HepG2 (cell line): ENCODE results near the gene PPP2R5C. TPM values are rescaled to one million over a fixed set of nuclear protein-coding genes. Genes with fewer than 3 reads are reported as not detected.

Experiments used
- HMGA1 ChIP-seq: sonication (generic); formaldehyde crosslinking; conservative IDR thresholded peaks from 2 replicates; pipeline ENCODE4 v1.4.0; 2020; ENCODE audit warnings: missing genetic modification reagents
- HNRNPLL ChIP-seq: fragments of 200-400 bp; formaldehyde crosslinking; IDR thresholded peaks from 2 replicates; pipeline ENCODE4 v1.6.1; 2017; ENCODE audit warnings: mild to moderate bottlenecking, low read depth, low read length; ENCODE audit not compliant: poor library complexity, severe bottlenecking
- ISL2 ChIP-seq: sonication (generic); formaldehyde crosslinking; IDR thresholded peaks from 2 replicates; pipeline ENCODE4 v1.5.0; 2020; ENCODE audit warnings: missing genetic modification reagents
- JUN ChIP-seq: sonication (generic); formaldehyde crosslinking; IDR thresholded peaks from 2 replicates; pipeline ENCODE4 v1.4.0; 2020; ENCODE audit warnings: mild to moderate bottlenecking, missing genetic modification reagents
- MIER3 ChIP-seq: IDR thresholded peaks from 2 replicates; pipeline ENCODE4 v1.6.1; 2016; ENCODE audit warnings: missing compliant biosample characterization, borderline replicate concordance
- SIX4 ChIP-seq: sonication (generic); formaldehyde crosslinking; IDR thresholded peaks from 2 replicates; pipeline ENCODE4 v1.4.0; 2020; ENCODE audit warnings: missing genetic modification reagents
- STAG1 ChIP-seq: sonication (generic); formaldehyde crosslinking; IDR thresholded peaks from 2 replicates; pipeline ENCODE4 v1.4.0; 2020; ENCODE audit warnings: missing genetic modification reagents
- TP53 ChIP-seq: sonication (generic); formaldehyde crosslinking; conservative IDR thresholded peaks from 2 replicates; pipeline ENCODE4 v1.4.0; 2020; ENCODE audit warnings: missing genetic modification reagents
- ZBTB7B ChIP-seq: sonication (generic); formaldehyde crosslinking; IDR thresholded peaks from 2 replicates; pipeline ENCODE4 v1.4.0; 2020; ENCODE audit warnings: missing genetic modification reagents
- ZNF501 ChIP-seq: sonication (generic); formaldehyde crosslinking; IDR thresholded peaks from 2 replicates; pipeline ENCODE4 v1.5.1; 2020; ENCODE audit warnings: mild to moderate bottlenecking, moderate library complexity, missing genetic modification reagents
- polyA plus RNA-seq, 8 experiments: library from polyadenylated mRNA; depleted of rRNA in 3 of 8; stranded (reverse) in 7 of 8; unstranded in 1 of 8; fragments of >200 nt; fragmentation: Illumina TruSeq in 4 of 8; extraction: Trizol in 4 of 8; gene quantifications; 2 replicates each; pipeline versions ENCODE4 v1.2.1 to v1.2.3, GENCODE V29; 2011 to 2016; ENCODE audit warnings: low read depth in 4 of 8, missing spikeins in 1 of 8, mixed read lengths in 1 of 8; ENCODE audit not compliant: insufficient read depth in 1 of 8
- total RNA-seq, 5 experiments: library from RNA; depleted of rRNA; stranded (reverse); fragments of >200 nt; fragmentation: Illumina TruSeq; extraction: Trizol; gene quantifications; 2 replicates each; pipeline ENCODE4 v1.2.3, GENCODE V29; 2016; ENCODE audit warnings: low read depth in 1 of 5
- TF ChIP-seq, protein P1 (sequence below), 2 experiments: sonication (generic) in 1 of 2; formaldehyde crosslinking in 1 of 2; IDR thresholded peaks; 2 replicates each; pipeline versions ENCODE4 v1.4.0 to v1.6.1; 2018 to 2020; ENCODE audit warnings: missing genetic modification reagents in 2 of 2, borderline replicate concordance in 1 of 2, low read depth in 1 of 2, mild to moderate bottlenecking in 1 of 2, missing biosample characterization in 1 of 2
- TF ChIP-seq, protein P2 (sequence below): sonication (generic); formaldehyde crosslinking; IDR thresholded peaks from 2 replicates; pipeline ENCODE4 v1.4.0; 2020; ENCODE audit warnings: missing genetic modification reagents
- TF ChIP-seq, protein P3 (sequence below): sonication (generic); formaldehyde crosslinking; IDR thresholded peaks from 2 replicates; pipeline ENCODE4 v1.5.1; 2020; ENCODE audit warnings: mild to moderate bottlenecking, missing genetic modification reagents, moderate library complexity
- TF ChIP-seq, protein P4 (sequence below): sonication (generic); formaldehyde crosslinking; IDR thresholded peaks from 2 replicates; pipeline ENCODE4 v1.4.0; 2020; ENCODE audit warnings: missing genetic modification reagents, borderline replicate concordance
- TF ChIP-seq, protein P5 (sequence below): sonication (generic); formaldehyde crosslinking; IDR thresholded peaks from 2 replicates; pipeline ENCODE4 v1.5.0; 2020; ENCODE audit warnings: mild to moderate bottlenecking, missing genetic modification reagents, borderline replicate concordance
- TF ChIP-seq, protein P6 (sequence below): sonication (generic); formaldehyde crosslinking; IDR thresholded peaks from 2 replicates; pipeline ENCODE4 v1.4.0; 2020; ENCODE audit warnings: missing genetic modification reagents, mild to moderate bottlenecking, borderline replicate concordance

PPP2R5C gene
- total and polyA plus RNA-seq, 2 of the 13 experiments (the other 11 are each of a cell fraction or from before 2014, with no cell fraction given): 74.3 to 78.5 TPM

DNA sequence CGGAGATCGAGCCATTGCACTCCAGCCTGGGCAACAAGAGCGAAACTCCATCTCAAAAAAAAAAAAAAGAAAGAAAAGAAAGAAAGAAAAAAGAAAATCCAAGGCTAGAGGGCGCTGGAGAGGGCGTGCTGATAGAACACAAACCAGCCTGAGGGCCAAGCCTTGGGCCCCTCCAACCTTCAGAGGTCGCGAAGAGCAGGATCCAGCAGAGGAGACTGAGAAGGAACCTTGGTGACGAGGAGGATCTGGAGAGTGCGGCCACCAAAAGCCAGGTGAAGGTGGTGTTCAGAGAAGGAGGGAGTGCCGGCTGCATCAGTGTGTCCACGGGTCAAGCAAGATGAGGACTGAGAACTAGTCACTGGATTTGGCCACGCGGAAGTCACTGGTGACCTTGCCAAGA is 198.7 kb downstream of the PPP2R5C start (continued):
- TF ChIP-seq, protein P1, sequence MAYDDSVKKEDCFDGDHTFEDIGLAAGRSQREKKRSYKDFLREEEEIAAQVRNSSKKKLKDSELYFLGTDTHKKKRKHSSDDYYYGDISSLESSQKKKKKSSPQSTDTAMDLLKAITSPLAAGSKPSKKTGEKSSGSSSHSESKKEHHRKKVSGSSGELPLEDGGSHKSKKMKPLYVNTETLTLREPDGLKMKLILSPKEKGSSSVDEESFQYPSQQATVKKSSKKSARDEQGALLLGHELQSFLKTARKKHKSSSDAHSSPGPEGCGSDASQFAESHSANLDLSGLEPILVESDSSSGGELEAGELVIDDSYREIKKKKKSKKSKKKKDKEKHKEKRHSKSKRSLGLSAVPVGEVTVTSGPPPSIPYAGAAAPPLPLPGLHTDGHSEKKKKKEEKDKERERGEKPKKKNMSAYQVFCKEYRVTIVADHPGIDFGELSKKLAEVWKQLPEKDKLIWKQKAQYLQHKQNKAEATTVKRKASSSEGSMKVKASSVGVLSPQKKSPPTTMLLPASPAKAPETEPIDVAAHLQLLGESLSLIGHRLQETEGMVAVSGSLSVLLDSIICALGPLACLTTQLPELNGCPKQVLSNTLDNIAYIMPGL (CRISPR knock-in tag; IDR thresholded peaks at IDR 0.05; ENCODE audit: borderline replicate concordance in 1 of 2, low read depth in 1 of 2): peak in 1 of 2 experiments; percentile 55; a peak in 1 of 4 replicates
- TF ChIP-seq, protein P2, sequence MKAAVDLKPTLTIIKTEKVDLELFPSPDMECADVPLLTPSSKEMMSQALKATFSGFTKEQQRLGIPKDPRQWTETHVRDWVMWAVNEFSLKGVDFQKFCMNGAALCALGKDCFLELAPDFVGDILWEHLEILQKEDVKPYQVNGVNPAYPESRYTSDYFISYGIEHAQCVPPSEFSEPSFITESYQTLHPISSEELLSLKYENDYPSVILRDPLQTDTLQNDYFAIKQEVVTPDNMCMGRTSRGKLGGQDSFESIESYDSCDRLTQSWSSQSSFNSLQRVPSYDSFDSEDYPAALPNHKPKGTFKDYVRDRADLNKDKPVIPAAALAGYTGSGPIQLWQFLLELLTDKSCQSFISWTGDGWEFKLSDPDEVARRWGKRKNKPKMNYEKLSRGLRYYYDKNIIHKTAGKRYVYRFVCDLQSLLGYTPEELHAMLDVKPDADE: no peak
- TF ChIP-seq ZNF501 (CRISPR knock-in tag) (0 out of 2 replicates have a peak, but pooled peaks have one; percentile 8), SIX4 (CRISPR knock-in tag) (no peak), ZBTB7B (no peak), ISL2 (no peak), HNRNPLL (no peak), JUN (CRISPR knock-in tag) (no peak), STAG1 (peak; percentile 14; the same call in 1 of the 2 replicates), HMGA1 (CRISPR knock-in tag) (no peak), MIER3 (CRISPR knock-in tag) (no peak), TP53 (CRISPR knock-in tag) (no peak)
- TF ChIP-seq, protein P3, sequence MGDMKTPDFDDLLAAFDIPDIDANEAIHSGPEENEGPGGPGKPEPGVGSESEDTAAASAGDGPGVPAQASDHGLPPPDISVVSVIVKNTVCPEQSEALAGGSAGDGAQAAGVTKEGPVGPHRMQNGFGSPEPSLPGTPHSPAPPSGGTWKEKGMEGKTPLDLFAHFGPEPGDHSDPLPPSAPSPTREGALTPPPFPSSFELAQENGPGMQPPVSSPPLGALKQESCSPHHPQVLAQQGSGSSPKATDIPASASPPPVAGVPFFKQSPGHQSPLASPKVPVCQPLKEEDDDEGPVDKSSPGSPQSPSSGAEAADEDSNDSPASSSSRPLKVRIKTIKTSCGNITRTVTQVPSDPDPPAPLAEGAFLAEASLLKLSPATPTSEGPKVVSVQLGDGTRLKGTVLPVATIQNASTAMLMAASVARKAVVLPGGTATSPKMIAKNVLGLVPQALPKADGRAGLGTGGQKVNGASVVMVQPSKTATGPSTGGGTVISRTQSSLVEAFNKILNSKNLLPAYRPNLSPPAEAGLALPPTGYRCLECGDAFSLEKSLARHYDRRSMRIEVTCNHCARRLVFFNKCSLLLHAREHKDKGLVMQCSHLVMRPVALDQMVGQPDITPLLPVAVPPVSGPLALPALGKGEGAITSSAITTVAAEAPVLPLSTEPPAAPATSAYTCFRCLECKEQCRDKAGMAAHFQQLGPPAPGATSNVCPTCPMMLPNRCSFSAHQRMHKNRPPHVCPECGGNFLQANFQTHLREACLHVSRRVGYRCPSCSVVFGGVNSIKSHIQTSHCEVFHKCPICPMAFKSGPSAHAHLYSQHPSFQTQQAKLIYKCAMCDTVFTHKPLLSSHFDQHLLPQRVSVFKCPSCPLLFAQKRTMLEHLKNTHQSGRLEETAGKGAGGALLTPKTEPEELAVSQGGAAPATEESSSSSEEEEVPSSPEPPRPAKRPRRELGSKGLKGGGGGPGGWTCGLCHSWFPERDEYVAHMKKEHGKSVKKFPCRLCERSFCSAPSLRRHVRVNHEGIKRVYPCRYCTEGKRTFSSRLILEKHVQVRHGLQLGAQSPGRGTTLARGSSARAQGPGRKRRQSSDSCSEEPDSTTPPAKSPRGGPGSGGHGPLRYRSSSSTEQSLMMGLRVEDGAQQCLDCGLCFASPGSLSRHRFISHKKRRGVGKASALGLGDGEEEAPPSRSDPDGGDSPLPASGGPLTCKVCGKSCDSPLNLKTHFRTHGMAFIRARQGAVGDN (CRISPR knock-in tag): peak; percentile 53
- TF ChIP-seq, protein P4, sequence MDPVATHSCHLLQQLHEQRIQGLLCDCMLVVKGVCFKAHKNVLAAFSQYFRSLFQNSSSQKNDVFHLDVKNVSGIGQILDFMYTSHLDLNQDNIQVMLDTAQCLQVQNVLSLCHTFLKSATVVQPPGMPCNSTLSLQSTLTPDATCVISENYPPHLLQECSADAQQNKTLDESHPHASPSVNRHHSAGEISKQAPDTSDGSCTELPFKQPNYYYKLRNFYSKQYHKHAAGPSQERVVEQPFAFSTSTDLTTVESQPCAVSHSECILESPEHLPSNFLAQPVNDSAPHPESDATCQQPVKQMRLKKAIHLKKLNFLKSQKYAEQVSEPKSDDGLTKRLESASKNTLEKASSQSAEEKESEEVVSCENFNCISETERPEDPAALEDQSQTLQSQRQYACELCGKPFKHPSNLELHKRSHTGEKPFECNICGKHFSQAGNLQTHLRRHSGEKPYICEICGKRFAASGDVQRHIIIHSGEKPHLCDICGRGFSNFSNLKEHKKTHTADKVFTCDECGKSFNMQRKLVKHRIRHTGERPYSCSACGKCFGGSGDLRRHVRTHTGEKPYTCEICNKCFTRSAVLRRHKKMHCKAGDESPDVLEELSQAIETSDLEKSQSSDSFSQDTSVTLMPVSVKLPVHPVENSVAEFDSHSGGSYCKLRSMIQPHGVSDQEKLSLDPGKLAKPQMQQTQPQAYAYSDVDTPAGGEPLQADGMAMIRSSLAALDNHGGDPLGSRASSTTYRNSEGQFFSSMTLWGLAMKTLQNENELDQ (CRISPR knock-in tag): no peak
- TF ChIP-seq, protein P5, sequence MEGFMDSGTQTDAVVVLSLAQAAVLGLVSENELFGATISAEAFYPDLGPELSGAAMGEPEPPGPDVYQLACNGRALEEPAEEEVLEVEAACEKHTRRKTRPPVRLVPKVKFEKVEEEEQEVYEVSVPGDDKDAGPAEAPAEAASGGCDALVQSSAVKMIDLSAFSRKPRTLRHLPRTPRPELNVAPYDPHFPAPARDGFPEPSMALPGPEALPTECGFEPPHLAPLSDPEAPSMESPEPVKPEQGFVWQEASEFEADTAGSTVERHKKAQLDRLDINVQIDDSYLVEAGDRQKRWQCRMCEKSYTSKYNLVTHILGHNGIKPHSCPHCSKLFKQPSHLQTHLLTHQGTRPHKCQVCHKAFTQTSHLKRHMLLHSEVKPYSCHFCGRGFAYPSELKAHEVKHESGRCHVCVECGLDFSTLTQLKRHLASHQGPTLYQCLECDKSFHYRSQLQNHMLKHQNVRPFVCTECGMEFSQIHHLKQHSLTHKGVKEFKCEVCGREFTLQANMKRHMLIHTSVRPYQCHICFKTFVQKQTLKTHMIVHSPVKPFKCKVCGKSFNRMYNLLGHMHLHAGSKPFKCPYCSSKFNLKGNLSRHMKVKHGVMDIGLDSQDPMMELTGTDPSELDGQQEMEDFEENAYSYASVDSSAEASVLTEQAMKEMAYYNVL (CRISPR knock-in tag): peak; percentile 63; the same call in 1 of the 2 replicates
- TF ChIP-seq, protein P6, sequence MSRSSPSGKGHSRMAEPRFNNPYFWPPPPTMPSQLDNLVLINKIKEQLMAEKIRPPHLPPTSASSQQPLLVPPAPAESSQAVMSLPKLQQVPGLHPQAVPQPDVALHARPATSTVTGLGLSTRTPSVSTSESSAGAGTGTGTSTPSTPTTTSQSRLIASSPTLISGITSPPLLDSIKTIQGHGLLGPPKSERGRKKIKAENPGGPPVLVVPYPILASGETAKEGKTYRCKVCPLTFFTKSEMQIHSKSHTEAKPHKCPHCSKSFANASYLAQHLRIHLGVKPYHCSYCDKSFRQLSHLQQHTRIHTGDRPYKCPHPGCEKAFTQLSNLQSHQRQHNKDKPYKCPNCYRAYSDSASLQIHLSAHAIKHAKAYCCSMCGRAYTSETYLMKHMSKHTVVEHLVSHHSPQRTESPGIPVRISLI (CRISPR knock-in tag): peak; percentile 88; the same call in 1 of the 2 replicates
